CD4-positive, alpha-beta T cell treated with Interleukin-4 for 1 hour (primary cell): ENCODE results near the gene CYP24A1.
"Not testable (repeated sequence)": the region's sequence is repeated elsewhere in the genome, so short reads cannot be mapped to it uniquely, and the experiment has no call there.

Experiments
- DNase-seq, 2 donors: peaks; one replicate each; pipeline ENCODE4 v3.0.0-alpha.2; 2020 to 2022

The CYP24A1 gene

GRCh38 chr20:54132612-54133433, 41.0 kb downstream of the CYP24A1 start:
- peak in 1 of 2 donors; percentile 36 for DNase-seq

GRCh38 chr20:54131675-54132611, 41.8 kb downstream of the CYP24A1 start:
- no peak for DNase-seq

- DNase-seq: not testable (repeated sequence)
Observed at GRCh38 chr20:54131125-54131524, 42.7 kb downstream of the CYP24A1 start.

GRCh38 chr20:54129350-54129749, 44.4 kb downstream of the CYP24A1 start:
- DNase-seq: no peak

GRCh38 chr20:54127855-54128574, 45.8 kb downstream of the CYP24A1 start:
- no peak for DNase-seq

- no peak for DNase-seq
Observed at GRCh38 chr20:54126806-54127655, 46.8 kb downstream of the CYP24A1 start.

GRCh38 chr20:54126328-54126727, 47.5 kb downstream of the CYP24A1 start:
- DNase-seq: not testable (repeated sequence)

- DNase-seq: peak in 1 of 2 donors; percentile 34
Observed at GRCh38 chr20:54123587-54124180, 50.1 kb downstream of the CYP24A1 start.

GRCh38 chr20:54122681-54123586, 50.9 kb downstream of the CYP24A1 start:
- no peak for DNase-seq

- DNase-seq: no peak
Observed at GRCh38 chr20:54122189-54122588, 51.6 kb downstream of the CYP24A1 start.

- no peak for DNase-seq
Observed at GRCh38 chr20:54119744-54120143, 54.0 kb downstream of the CYP24A1 start.

- no peak for DNase-seq
Observed at GRCh38 chr20:54118220-54119001, 55.4 kb downstream of the CYP24A1 start.

- no peak for DNase-seq
Observed at GRCh38 chr20:54116550-54117235, 57.1 kb downstream of the CYP24A1 start.

- DNase-seq: no peak
Observed at GRCh38 chr20:54115172-54115854, 58.5 kb downstream of the CYP24A1 start.

- no peak for DNase-seq
Observed at GRCh38 chr20:54114109-54114508, 59.7 kb downstream of the CYP24A1 start.

- no peak for DNase-seq
Observed at GRCh38 chr20:54113566-54113965, 60.2 kb downstream of the CYP24A1 start.

- no peak for DNase-seq
Observed at GRCh38 chr20:54112221-54112884, 61.4 kb downstream of the CYP24A1 start.

- DNase-seq: no peak
Observed at GRCh38 chr20:54111460-54111859, 62.3 kb downstream of the CYP24A1 start.
